Measurements from ENCODE around the gene ADSL. TPM values are rescaled to one million over a fixed set of nuclear protein-coding genes. Genes with fewer than 3 reads are reported as not detected.

Gene ADSL
- total and polyA plus RNA-seq, 9 of the 15 experiments (the other 6 are each of a cell fraction or from before 2014, with no cell fraction given), result 112 to 322 (median 146) TPM

DNA sequence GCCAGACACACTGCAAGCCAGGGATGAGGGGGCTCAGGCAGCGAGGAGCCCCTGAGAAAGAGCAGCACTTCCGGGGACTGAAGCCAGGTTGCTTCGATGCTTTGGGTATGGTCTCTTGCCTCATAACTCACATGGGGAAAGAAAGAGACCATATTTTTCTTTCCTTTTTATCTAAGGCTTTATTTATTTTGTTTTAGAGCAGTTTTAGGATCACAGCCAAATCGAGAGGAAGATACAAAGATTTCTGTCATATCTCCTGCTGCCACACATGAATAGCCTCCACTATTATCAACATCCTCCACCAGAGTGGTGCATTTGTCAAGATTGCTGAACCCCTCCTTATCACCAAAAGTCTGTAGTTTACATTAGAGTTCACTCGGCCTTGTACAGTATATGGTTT is 24.3 kb upstream of the ADSL start (continued):
- TF ChIP-seq, protein P1, sequence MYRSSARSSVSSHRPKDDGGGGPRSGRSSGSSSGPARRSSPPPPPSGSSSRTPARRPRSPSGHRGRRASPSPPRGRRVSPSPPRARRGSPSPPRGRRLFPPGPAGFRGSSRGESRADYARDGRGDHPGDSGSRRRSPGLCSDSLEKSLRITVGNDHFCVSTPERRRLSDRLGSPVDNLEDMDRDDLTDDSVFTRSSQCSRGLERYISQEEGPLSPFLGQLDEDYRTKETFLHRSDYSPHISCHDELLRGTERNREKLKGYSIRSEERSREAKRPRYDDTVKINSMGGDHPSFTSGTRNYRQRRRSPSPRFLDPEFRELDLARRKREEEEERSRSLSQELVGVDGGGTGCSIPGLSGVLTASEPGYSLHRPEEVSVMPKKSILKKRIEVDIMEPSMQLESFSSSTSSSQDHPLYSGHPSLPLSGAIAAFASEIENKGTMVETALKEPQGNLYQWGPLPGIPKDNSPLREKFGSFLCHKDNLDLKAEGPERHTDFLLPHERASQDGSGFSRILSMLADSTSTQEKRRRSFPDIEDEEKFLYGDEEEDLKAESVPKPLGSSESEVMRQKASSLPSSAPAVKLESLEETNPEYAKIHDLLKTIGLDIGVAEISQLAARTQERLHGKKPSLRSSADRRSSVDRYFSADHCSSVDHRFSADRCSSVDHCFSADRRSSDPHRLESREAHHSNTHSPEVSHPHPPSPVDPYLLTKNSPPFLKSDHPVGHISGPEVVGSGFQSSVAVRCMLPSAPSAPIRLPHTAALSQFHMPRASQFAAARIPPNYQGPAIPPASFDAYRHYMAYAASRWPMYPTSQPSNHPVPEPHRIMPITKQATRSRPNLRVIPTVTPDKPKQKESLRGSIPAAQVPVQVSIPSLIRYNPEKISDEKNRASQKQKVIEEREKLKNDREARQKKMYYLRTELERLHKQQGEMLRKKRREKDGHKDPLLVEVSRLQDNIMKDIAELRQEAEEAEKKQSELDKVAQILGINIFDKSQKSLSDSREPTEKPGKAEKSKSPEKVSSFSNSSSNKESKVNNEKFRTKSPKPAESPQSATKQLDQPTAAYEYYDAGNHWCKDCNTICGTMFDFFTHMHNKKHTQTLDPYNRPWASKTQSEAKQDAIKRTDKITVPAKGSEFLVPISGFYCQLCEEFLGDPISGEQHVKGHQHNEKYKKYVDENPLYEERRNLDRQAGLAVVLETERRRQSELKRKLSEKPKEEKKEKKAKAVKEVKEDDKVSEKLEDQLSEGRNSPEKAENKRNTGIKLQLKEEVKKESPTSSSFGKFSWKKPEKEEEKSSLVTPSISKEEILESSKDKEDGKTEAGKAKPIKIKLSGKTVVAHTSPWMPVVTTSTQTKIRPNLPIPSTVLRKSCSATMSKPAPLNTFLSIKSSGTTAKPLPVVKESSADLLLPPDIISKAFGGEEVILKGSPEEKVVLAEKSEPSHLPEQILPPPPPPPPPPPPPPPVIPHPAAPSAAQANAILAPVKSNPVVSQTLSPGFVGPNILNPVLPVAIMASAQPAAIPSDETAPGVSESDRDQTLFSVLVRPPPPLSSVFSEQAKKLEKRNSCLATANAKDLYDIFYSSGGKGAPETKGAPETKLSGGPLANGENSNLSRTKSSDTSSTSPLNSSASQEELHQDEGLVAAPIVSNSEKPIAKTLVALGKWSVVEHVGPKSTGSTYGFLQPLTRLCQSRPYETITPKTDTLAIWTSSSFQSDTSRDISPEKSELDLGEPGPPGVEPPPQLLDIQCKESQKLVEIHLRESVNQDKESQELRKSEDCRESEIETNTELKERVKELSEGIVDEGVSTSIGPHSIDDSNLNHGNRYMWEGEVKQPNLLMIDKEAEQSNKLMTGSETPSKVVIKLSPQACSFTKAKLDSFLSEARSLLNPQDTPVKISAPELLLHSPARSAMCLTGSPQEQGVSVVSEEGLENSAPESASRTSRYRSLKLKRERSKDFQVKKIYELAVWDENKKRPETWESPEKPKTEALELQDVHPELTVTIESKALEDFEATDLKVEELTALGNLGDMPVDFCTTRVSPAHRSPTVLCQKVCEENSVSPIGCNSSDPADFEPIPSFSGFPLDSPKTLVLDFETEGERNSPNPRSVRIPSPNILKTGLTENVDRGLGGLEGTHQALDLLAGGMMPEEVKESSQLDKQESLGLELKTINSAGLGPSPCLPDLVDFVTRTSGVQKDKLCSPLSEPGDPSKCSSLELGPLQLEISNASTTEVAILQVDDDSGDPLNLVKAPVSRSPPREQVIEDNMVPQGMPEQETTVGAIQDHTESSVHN (IDR thresholded peaks at IDR 0.05; ENCODE audit: borderline replicate concordance in 1 of 2, low read depth in 1 of 2), result no peak
- TF ChIP-seq MTA3 (IDR thresholded peaks at IDR 0.05; ENCODE audit: borderline replicate concordance), result no peak
- no peak for TF ChIP-seq ZNF174 (CRISPR knock-in tag; IDR thresholded peaks at IDR 0.05)
- no peak for TF ChIP-seq SMAD1 (IDR thresholded peaks at IDR 0.05; ENCODE audit: low read depth, low read length, partially characterized antibody)
- TF ChIP-seq ZNF324 (CRISPR knock-in tag; IDR thresholded peaks at IDR 0.05), result no peak
- no peak for TF ChIP-seq SUPT5H (IDR thresholded peaks at IDR 0.05)
- peak; percentile 30; the same call in 1 of the 2 replicates for TF ChIP-seq PYGO2 (tag; IDR thresholded peaks at IDR 0.05)
- TF ChIP-seq GATA2 (CRISPR knock-in tag; IDR thresholded peaks at IDR 0.05), result peak; percentile 83
- no peak for TF ChIP-seq SRSF9 (IDR thresholded peaks at IDR 0.05; ENCODE audit: borderline replicate concordance, low read depth, low read length)
- no peak for TF ChIP-seq ZFP36 (IDR thresholded peaks at IDR 0.05; ENCODE audit: low read depth, low read length, partially characterized antibody)
- TF ChIP-seq NEUROD1 (IDR thresholded peaks at IDR 0.05; ENCODE audit: borderline replicate concordance, low read depth, low read length, partially characterized antibody), result no peak
- no peak for TF ChIP-seq FOXJ3 (CRISPR knock-in tag; IDR thresholded peaks at IDR 0.05)
- TF ChIP-seq, protein P2, sequence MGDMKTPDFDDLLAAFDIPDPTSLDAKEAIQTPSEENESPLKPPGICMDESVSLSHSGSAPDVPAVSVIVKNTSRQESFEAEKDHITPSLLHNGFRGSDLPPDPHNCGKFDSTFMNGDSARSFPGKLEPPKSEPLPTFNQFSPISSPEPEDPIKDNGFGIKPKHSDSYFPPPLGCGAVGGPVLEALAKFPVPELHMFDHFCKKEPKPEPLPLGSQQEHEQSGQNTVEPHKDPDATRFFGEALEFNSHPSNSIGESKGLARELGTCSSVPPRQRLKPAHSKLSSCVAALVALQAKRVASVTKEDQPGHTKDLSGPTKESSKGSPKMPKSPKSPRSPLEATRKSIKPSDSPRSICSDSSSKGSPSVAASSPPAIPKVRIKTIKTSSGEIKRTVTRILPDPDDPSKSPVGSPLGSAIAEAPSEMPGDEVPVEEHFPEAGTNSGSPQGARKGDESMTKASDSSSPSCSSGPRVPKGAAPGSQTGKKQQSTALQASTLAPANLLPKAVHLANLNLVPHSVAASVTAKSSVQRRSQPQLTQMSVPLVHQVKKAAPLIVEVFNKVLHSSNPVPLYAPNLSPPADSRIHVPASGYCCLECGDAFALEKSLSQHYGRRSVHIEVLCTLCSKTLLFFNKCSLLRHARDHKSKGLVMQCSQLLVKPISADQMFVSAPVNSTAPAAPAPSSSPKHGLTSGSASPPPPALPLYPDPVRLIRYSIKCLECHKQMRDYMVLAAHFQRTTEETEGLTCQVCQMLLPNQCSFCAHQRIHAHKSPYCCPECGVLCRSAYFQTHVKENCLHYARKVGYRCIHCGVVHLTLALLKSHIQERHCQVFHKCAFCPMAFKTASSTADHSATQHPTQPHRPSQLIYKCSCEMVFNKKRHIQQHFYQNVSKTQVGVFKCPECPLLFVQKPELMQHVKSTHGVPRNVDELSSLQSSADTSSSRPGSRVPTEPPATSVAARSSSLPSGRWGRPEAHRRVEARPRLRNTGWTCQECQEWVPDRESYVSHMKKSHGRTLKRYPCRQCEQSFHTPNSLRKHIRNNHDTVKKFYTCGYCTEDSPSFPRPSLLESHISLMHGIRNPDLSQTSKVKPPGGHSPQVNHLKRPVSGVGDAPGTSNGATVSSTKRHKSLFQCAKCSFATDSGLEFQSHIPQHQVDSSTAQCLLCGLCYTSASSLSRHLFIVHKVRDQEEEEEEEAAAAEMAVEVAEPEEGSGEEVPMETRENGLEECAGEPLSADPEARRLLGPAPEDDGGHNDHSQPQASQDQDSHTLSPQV (IDR thresholded peaks at IDR 0.05), result no peak
- TF ChIP-seq ZNF785 (CRISPR knock-in tag; IDR thresholded peaks at IDR 0.05), result no peak
- TF ChIP-seq, protein P3, sequence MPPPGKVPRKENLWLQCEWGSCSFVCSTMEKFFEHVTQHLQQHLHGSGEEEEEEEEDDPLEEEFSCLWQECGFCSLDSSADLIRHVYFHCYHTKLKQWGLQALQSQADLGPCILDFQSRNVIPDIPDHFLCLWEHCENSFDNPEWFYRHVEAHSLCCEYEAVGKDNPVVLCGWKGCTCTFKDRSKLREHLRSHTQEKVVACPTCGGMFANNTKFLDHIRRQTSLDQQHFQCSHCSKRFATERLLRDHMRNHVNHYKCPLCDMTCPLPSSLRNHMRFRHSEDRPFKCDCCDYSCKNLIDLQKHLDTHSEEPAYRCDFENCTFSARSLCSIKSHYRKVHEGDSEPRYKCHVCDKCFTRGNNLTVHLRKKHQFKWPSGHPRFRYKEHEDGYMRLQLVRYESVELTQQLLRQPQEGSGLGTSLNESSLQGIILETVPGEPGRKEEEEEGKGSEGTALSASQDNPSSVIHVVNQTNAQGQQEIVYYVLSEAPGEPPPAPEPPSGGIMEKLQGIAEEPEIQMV (tag; conservative IDR thresholded peaks at IDR 0.05; ENCODE audit: low read depth), result no peak
- TF ChIP-seq ZNF561 (CRISPR knock-in tag; conservative IDR thresholded peaks at IDR 0.05), result no peak

All from K562 (cell line).